Stimulated activated CD4-positive, alpha-beta T cell treated with anti-CD3 and anti-CD28 coated beads, Interleukin-1b, Interleukin-23, amount 100 ng/mL, for 4 hours (primary cell): ENCODE measurements around the gene RAD51B.

Experiments
- DNase-seq, 2 donors: peaks; one replicate each; pipeline ENCODE4 v3.0.0-alpha.2; 2020; ENCODE audit warnings: low read depth in 2 of 2

RAD51B gene

GRCh38 chr14:68322940-68323620 lies 503.5 kb downstream of the RAD51B start:
- no peak for DNase-seq

GRCh38 chr14:68325267-68325807 lies 505.8 kb downstream of the RAD51B start:
- no peak for DNase-seq

GRCh38 chr14:68327231-68327630 lies 507.7 kb downstream of the RAD51B start:
- no peak for DNase-seq

- DNase-seq, result no peak
Measured at GRCh38 chr14:68328509-68328908, 508.9 kb downstream of the RAD51B start.

GRCh38 chr14:68331426-68331825 lies 511.8 kb downstream of the RAD51B start:
- DNase-seq, result no peak

- no peak for DNase-seq
Measured at GRCh38 chr14:68331991-68332390, 512.4 kb downstream of the RAD51B start.

GRCh38 chr14:68333262-68333661 lies 513.7 kb downstream of the RAD51B start:
- DNase-seq, result no peak

GRCh38 chr14:68335312-68335711 lies 515.7 kb downstream of the RAD51B start:
- no peak for DNase-seq

- DNase-seq, result no peak
Measured at GRCh38 chr14:68336165-68336564, 516.6 kb downstream of the RAD51B start.

- DNase-seq, result no peak
Measured at GRCh38 chr14:68337279-68337678, 517.7 kb downstream of the RAD51B start.

GRCh38 chr14:68340262-68340661 lies 520.7 kb downstream of the RAD51B start:
- no peak for DNase-seq

- DNase-seq, result no peak
Measured at GRCh38 chr14:68341411-68342212, 522.0 kb downstream of the RAD51B start.

GRCh38 chr14:68342216-68342763 lies 522.7 kb downstream of the RAD51B start:
- DNase-seq, result no peak

- no peak for DNase-seq
Measured at GRCh38 chr14:68343534-68344118, 524.0 kb downstream of the RAD51B start.

- no peak for DNase-seq
Measured at GRCh38 chr14:68345738-68346137, 526.2 kb downstream of the RAD51B start.

GRCh38 chr14:68346556-68347343 lies 527.2 kb downstream of the RAD51B start:
- no peak for DNase-seq

GRCh38 chr14:68349900-68350629 lies 530.5 kb downstream of the RAD51B start:
- DNase-seq, result no peak

GRCh38 chr14:68355415-68355814 lies 535.8 kb downstream of the RAD51B start:
- DNase-seq, result no peak

- no peak for DNase-seq
Measured at GRCh38 chr14:68357777-68358176, 538.2 kb downstream of the RAD51B start.

GRCh38 chr14:68358500-68358899 lies 538.9 kb downstream of the RAD51B start:
- no peak for DNase-seq
